GM21367 (cell line): ENCODE results near the gene SAMD3.
"Not testable (repeated sequence)": the region's sequence is repeated elsewhere in the genome, so short reads cannot be mapped to it uniquely, and the experiment has no call there.

Experiments
- ATAC-seq: cut with Tn5 transposase; IDR thresholded peaks from one replicate; pipeline ENCODE4 v1.9.1; 2021; ENCODE audit not compliant: unreplicated experiment

SAMD3 gene

DNA sequence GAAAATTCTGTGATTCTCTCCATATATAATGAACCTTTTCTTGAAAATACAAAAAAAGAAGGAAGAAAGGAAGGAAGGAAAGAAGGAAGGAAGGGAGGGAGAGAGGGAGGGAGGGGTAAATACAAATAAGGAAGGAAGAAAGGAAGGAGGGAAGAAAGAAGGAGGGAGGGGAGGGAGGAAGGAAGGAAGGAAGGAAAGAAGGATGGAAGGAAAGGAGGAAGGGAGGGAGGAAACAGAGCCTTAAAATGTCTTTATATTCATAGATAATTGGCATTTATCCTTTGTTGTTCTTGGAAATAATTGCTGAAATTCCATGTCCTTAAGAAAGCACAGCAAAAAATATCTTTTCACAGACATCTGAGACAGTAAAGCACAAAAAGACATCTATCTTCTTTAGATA, 40.3 kb downstream of the SAMD3 start:
- no peak for ATAC-seq

- no peak for ATAC-seq
Observed at GRCh38 chr6:130178692-130179091, 44.1 kb downstream of the SAMD3 start.

DNA sequence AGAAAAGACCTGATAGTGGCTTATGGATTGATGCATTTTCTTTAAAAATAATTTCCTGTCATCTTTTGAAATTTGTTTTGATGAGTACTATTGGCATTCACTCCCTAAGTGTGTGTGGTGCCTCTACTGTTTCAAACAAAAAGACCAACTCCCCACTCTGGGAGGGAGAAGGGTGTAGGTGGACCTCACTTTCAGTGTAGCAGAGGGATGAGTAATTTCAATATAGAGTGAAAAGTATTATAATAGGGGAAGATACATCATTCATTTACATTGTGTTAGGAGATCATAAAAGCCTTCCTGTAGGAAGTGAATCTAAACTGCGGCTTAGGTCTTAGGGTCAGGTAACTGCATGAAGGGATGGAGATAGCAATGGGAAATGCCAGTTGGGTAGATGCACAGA, 46.4 kb downstream of the SAMD3 start:
- ATAC-seq: no peak

DNA sequence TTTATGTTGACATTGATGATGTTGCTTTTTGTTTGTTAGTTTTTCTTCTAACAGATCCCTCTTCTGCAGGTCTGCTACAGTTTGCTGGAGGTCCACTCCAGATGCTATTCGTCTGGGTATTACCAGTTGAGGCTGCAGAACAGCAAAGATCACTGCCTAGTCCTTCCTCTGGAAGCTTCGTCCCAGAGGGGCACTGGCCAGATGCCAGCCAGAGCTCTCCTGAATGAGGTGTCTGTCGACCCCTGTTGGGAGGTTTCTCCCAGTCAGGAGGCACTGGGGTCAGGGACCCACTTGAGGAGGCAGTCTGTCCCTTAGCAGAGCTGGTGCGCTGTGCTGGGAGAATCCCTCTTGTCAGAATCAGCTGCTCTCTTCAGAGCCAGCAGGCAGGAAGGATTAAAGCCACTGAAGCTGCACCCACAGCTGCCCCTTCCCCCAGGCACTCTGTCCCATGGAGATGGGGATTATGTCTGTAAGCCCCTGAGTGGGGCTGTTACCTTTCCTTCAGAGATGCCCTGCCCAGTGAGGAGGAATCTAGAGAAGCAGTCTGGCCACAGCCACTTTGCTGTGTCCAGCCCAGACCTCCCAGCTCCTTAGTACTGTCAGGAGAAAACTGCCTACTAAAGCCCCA, 49.3 kb downstream of the SAMD3 start:
- ATAC-seq: not testable (repeated sequence)

DNA sequence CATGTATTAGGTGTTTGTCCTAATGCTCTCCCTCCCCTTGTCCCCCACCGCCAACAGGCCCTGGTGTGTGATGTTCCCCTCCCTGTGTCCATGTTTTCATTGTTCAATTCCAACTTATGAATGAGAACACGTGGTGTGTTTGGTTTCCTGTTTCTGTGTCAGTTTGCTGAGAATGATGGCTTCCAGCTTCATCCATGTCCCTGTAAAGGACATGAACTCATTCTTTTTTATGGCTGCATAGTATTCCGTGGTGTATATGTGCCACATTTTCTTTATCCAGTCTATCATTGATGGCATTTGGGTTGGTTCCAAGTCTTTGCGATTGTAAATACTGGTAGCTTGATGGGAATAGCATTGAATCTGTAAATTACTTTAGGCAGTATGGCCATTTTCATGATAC, 52.6 kb downstream of the SAMD3 start:
- ATAC-seq: not testable (repeated sequence)

- ATAC-seq: no peak
Observed at GRCh38 chr6:130167655-130168054, 55.1 kb downstream of the SAMD3 start.

GRCh38 chr6:130164251-130164650, 58.5 kb downstream of the SAMD3 start:
- no peak for ATAC-seq

DNA sequence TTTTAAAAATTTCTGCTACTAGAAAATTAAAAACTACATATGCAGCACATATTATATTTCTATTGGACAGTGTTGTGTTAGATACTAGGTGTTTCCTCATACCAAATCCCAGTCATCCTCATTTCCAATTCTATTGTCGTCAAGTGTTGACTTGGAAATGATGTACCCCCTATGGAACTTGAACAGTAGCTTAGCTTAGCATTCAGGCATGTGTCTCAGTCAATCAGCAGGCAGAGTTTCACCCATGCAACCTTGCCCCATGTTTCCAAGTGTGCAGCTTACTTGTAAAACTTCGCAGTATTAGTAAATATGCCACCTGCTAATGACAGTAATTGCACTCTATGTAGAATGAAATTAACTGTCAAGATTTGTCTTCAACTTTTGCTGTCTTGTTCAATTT, 59.5 kb downstream of the SAMD3 start:
- no peak for ATAC-seq

- ATAC-seq: no peak
Observed at GRCh38 chr6:130162421-130162820, 60.3 kb downstream of the SAMD3 start.

DNA sequence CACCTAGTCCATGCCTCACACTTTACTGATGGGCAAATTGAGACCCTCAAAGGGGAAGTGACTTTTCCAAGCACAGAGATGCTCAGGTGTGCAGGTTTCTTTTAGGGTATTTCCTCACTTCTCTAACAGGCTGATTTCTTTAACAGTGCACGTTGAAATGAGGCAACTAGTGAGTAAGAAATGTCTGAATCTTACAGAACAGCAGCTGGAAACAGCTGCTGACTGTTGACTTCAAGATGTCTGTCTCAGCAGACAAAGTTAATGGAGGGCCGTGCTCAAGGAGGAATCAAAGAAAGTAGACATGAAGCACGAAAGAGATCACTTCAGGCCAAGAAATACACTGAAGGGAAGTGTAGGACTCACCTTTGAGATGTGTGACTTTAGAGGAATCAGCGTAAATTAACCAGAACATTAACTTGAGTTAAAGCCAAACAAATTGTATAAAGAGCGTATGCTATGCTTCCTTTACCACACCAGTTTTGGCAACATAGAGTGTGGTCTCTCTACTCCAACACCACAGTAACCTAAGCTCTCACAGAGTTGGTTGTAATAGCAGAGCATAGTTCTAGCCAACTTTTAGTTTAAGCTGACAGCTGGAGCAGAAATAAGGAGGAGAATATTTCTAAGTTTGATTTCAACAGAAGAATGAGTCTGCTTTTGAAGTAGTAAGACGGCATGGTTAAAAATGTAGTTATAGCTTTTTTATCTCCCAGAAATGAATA, 60.9 kb downstream of the SAMD3 start:
- no peak for ATAC-seq

DNA sequence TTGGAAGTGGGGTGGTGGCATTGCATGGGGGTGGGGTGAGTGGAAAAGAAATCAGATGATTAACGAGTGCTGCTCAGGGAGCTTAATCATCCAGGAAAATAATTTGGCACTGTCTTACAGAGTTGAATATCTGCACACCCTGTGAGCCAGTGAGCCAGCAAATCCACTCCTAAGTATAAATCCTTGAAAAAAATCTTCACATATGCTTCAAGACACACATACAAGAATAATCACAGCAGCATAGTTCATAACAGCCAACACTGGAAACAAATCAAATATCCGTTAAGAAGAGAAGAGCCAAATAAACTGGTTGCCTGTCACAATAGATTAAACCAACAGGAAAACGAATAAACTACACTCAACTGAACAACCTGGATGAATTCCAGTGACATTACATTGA, 62.8 kb downstream of the SAMD3 start:
- ATAC-seq: no peak

DNA sequence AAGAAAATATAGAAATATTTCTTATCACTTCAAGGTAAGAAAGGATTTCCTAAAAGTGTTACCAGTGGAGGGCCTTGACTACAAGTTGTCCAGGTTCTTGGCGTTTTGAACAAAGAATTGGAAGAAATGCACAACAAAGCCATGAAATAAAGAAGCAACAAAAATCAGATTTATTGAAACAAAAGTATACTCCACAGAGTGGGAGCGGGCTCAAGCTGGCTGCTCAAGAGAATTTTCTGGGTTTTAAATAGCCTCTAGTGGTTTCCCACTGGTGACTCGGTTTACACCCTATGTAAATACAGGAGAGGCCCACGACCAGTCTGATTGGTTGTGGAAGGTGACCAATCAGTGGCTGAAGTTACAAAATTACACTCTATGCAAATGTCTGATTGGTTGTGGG, 64.2 kb downstream of the SAMD3 start:
- no peak for ATAC-seq

DNA sequence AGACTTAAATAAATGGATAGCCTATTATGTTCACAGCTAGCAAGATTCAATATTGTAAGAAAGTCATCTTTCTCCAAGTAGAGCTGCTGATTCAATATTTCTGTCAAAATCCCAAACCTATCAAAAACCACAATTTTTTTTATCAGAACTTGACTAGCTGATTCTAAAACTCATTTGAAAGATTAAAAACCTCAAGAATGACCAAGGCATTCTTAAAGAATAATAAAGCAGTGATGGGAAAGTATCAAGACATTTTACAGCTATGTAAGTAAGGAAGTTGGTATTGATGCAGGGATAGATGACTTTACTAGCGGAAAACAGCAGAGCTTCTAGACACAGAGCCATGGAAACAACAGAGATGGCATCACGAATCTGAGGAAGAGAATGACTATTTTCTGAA, 64.7 kb downstream of the SAMD3 start:
- ATAC-seq: no peak

DNA sequence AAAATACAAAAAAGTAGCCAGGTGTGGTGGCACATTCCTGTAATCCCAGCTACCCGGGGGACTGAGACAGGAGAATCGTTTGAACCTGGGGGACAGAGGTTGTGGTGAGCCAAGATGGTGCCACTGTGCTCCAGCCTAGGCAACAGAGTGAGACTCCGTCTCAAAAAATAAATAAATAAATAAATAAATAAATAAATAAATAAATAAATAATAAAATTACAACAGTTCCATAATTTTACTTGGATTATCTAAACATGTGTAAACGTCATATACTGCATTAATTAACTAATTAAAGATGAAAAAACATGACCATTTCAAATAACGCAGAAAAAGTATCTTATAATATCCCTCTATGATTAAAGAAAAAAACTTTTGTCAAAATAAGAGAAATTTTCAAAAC, 65.8 kb downstream of the SAMD3 start:
- no peak for ATAC-seq

- ATAC-seq: no peak
Observed at GRCh38 chr6:130152908-130153510, 69.7 kb downstream of the SAMD3 start.

GRCh38 chr6:130150906-130151305, 71.8 kb downstream of the SAMD3 start:
- ATAC-seq: no peak

GRCh38 chr6:130149016-130149415, 73.7 kb downstream of the SAMD3 start:
- ATAC-seq: not testable (repeated sequence)

GRCh38 chr6:130148181-130148580, 74.6 kb downstream of the SAMD3 start:
- ATAC-seq: no peak

GRCh38 chr6:130147111-130147510, 75.6 kb downstream of the SAMD3 start:
- no peak for ATAC-seq

- no peak for ATAC-seq
Observed at GRCh38 chr6:130143709-130144108, 79.0 kb downstream of the SAMD3 start.

GRCh38 chr6:130140084-130140483, 82.7 kb downstream of the SAMD3 start:
- no peak for ATAC-seq

- ATAC-seq: peak; percentile 41
Observed at GRCh38 chr6:130138909-130139242, 83.9 kb downstream of the SAMD3 start.
